ENCODE measurements around the gene MS4A15.

Gene MS4A15

GRCh38 chr11:60731586-60731985 is 25.1 kb upstream of the MS4A15 start:
- no peak overlapping the region for H3K9ac ChIP-seq (ENCODE audit: low read length)
- H3K9me3 ChIP-seq (ENCODE audit: control insufficient read depth, low read length) = no peaks in the 10 kb centered on the region
- peaks cover 21% of the 10 kb centered on the region for H3K27me3 ChIP-seq (replicated peaks; ENCODE audit: control insufficient read depth, insufficient read depth, low read length)
- H3K36me3 ChIP-seq (ENCODE audit: control insufficient read depth, insufficient read depth, low read length, severe bottlenecking) = no peaks in the 10 kb centered on the region
- no peaks in the 10 kb centered on the region for H3K4me1 ChIP-seq (ENCODE audit: control insufficient read depth, insufficient read depth, low read length)
- DNase-seq (ENCODE audit: low read depth) = no peak
- H3K4me3 ChIP-seq (ENCODE audit: low read length) = no peak overlapping the region

GRCh38 chr11:60734279-60734678 is 22.4 kb upstream of the MS4A15 start:
- Histone ChIP-seq H3K4me3 (ENCODE audit: low read length) (no peak overlapping the region), H3K4me1 (ENCODE audit: control insufficient read depth, insufficient read depth, low read length) (no peaks in the 10 kb centered on the region), H3K36me3 (ENCODE audit: control insufficient read depth, insufficient read depth, low read length, severe bottlenecking) (no peaks in the 10 kb centered on the region), H3K27me3 (replicated peaks; ENCODE audit: control insufficient read depth, insufficient read depth, low read length) (peaks cover 17% of the 10 kb centered on the region), H3K9me3 (ENCODE audit: control insufficient read depth, low read length) (no peaks in the 10 kb centered on the region), H3K9ac (ENCODE audit: low read length) (no peak overlapping the region)
- no peak for DNase-seq (ENCODE audit: low read depth)

GRCh38 chr11:60739114-60739513 is 17.6 kb upstream of the MS4A15 start:
- H3K27me3 ChIP-seq (replicated peaks; ENCODE audit: control insufficient read depth, insufficient read depth, low read length) = peaks cover 17% of the 10 kb centered on the region
- no peak overlapping the region for H3K9ac ChIP-seq (ENCODE audit: low read length)
- no peak for DNase-seq (ENCODE audit: low read depth)
- H3K9me3 ChIP-seq (ENCODE audit: control insufficient read depth, low read length) = peaks cover 5% of the 10 kb centered on the region
- no peaks in the 10 kb centered on the region for H3K4me1 ChIP-seq (ENCODE audit: control insufficient read depth, insufficient read depth, low read length)
- no peaks in the 10 kb centered on the region for H3K36me3 ChIP-seq (ENCODE audit: control insufficient read depth, insufficient read depth, low read length, severe bottlenecking)
- H3K4me3 ChIP-seq (ENCODE audit: low read length) = no peak overlapping the region

DNA sequence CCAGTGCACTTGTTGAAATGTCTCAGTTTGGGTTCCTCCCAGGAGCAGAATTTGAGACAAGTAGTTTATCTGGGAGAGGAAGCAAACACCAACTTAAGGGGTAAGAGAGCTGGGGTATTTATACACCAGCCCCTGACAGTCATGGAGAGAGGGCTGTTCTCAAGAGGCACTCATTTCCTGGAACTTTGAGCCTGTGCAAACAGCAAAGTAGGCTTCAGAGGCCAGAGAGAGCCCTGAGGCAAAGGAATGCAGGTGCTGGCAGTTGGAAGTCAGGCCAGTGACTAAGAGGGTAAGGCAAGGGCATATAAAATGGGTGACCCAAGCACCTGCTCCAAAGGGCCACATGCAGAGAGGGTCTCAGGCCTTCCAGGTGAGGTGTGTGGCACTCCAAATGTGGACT is 16.1 kb upstream of the MS4A15 start:
- H3K9me3 ChIP-seq (ENCODE audit: control insufficient read depth, low read length) = peaks cover 5% of the 10 kb centered on the region
- H3K9ac ChIP-seq (ENCODE audit: low read length) = no peak overlapping the region
- H3K4me1 ChIP-seq (ENCODE audit: control insufficient read depth, insufficient read depth, low read length) = no peaks in the 10 kb centered on the region
- no peak for DNase-seq (ENCODE audit: low read depth)
- H3K4me3 ChIP-seq (ENCODE audit: low read length) = no peak overlapping the region
- no peaks in the 10 kb centered on the region for H3K36me3 ChIP-seq (ENCODE audit: control insufficient read depth, insufficient read depth, low read length, severe bottlenecking)
- peaks cover 25% of the 10 kb centered on the region for H3K27me3 ChIP-seq (replicated peaks; ENCODE audit: control insufficient read depth, insufficient read depth, low read length)

DNA sequence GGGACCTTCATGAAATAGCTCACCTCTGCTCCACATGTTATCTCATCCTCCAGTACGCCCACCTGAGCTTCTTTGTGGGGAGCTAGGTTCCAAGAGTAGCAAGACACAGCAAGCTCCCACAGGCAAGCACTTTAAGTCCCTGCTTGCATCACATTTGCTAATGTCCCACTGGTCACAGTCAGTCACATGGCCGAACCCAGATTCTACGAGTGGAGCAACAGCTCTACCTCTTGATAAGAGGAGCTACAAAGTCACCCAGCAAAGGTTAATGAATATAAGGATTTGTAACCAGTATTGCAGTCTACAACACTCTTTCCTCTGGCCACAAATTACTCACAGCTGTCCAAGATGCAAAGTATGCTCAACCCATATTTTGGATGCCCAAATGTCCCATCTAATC is 15.2 kb upstream of the MS4A15 start:
- Histone ChIP-seq H3K36me3 (ENCODE audit: control insufficient read depth, insufficient read depth, low read length, severe bottlenecking) (no peaks in the 10 kb centered on the region), H3K4me3 (ENCODE audit: low read length) (no peak overlapping the region), H3K9ac (ENCODE audit: low read length) (no peak overlapping the region), H3K4me1 (ENCODE audit: control insufficient read depth, insufficient read depth, low read length) (no peaks in the 10 kb centered on the region), H3K27me3 (replicated peaks; ENCODE audit: control insufficient read depth, insufficient read depth, low read length) (peaks cover 26% of the 10 kb centered on the region), H3K9me3 (ENCODE audit: control insufficient read depth, low read length) (peaks cover 5% of the 10 kb centered on the region)
- DNase-seq (ENCODE audit: low read depth) = no peak

DNA sequence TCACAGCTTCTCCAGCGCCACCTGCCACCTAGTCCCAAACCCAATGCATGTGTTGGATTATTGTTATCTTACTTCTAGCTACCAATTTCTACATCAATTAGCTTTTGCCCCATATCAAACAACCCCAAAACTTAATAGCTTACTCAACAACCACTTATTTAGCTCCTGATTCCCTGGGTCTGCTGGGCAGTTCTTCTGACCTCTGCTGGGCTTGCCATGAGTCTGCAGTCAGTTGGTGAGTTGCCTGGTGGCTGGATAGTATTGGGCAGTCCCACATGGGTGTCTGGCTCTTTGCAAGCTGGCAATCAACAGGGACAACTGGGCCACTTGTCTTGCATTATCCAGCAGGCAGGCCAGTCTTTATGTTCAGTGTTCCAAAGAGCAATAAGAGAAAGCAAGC is 13.6 kb upstream of the MS4A15 start:
- H3K9me3 ChIP-seq (ENCODE audit: control insufficient read depth, low read length) = peaks cover 5% of the 10 kb centered on the region
- H3K9ac ChIP-seq (ENCODE audit: low read length) = no peak overlapping the region
- no peaks in the 10 kb centered on the region for H3K36me3 ChIP-seq (ENCODE audit: control insufficient read depth, insufficient read depth, low read length, severe bottlenecking)
- H3K27me3 ChIP-seq (replicated peaks; ENCODE audit: control insufficient read depth, insufficient read depth, low read length) = peaks cover 26% of the 10 kb centered on the region
- DNase-seq (ENCODE audit: low read depth) = no peak
- H3K4me3 ChIP-seq (ENCODE audit: low read length) = no peak overlapping the region
- no peaks in the 10 kb centered on the region for H3K4me1 ChIP-seq (ENCODE audit: control insufficient read depth, insufficient read depth, low read length)

- Histone ChIP-seq H3K4me1 (ENCODE audit: control insufficient read depth, insufficient read depth, low read length) (no peaks in the 10 kb centered on the region), H3K9me3 (ENCODE audit: control insufficient read depth, low read length) (peaks cover 5% of the 10 kb centered on the region), H3K4me3 (ENCODE audit: low read length) (no peak overlapping the region), H3K9ac (ENCODE audit: low read length) (no peak overlapping the region), H3K36me3 (ENCODE audit: control insufficient read depth, insufficient read depth, low read length, severe bottlenecking) (no peaks in the 10 kb centered on the region), H3K27me3 (replicated peaks; ENCODE audit: control insufficient read depth, insufficient read depth, low read length) (peaks cover 24% of the 10 kb centered on the region)
- DNase-seq (ENCODE audit: low read depth) = no peak
Measured at GRCh38 chr11:60744114-60744513, 12.6 kb upstream of the MS4A15 start.

- Histone ChIP-seq H3K36me3 (ENCODE audit: control insufficient read depth, insufficient read depth, low read length, severe bottlenecking) (no peaks in the 10 kb centered on the region), H3K4me3 (ENCODE audit: low read length) (no peak overlapping the region), H3K4me1 (ENCODE audit: control insufficient read depth, insufficient read depth, low read length) (no peaks in the 10 kb centered on the region), H3K9me3 (ENCODE audit: control insufficient read depth, low read length) (no peaks in the 10 kb centered on the region), H3K27me3 (replicated peaks; ENCODE audit: control insufficient read depth, insufficient read depth, low read length) (peaks cover 36% of the 10 kb centered on the region), H3K9ac (ENCODE audit: low read length) (no peak overlapping the region)
- DNase-seq (ENCODE audit: low read depth) = no peak
Measured at GRCh38 chr11:60747359-60747873, 9.3 kb upstream of the MS4A15 start.

DNA sequence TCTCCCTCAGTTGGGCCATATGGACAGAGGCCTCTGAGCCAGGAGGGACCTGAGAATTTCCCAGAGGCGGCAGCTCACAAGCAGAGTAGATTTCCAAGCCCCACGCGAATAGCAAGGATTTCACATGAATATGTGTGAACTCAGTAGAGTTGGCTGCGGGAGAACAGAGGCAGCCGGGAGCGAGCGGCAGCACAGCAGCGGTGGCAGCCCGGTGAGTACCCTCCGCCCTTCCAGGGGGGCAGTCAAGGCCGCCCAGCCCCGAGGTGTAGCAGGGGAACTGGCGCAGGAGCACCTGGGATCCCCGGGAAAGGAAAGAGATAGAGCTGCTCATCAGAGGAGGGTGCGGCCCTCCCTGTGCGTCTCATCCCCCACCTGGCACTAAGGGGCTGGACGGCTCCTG is 8.4 kb upstream of the MS4A15 start:
- H3K9ac ChIP-seq (ENCODE audit: low read length) = no peak overlapping the region
- no peak for DNase-seq (ENCODE audit: low read depth)
- H3K4me1 ChIP-seq (ENCODE audit: control insufficient read depth, insufficient read depth, low read length) = no peaks in the 10 kb centered on the region
- no peaks in the 10 kb centered on the region for H3K9me3 ChIP-seq (ENCODE audit: control insufficient read depth, low read length)
- peaks cover 42% of the 10 kb centered on the region for H3K27me3 ChIP-seq (replicated peaks; ENCODE audit: control insufficient read depth, insufficient read depth, low read length)
- H3K4me3 ChIP-seq (ENCODE audit: low read length) = no peak overlapping the region
- H3K36me3 ChIP-seq (ENCODE audit: control insufficient read depth, insufficient read depth, low read length, severe bottlenecking) = no peaks in the 10 kb centered on the region

DNA sequence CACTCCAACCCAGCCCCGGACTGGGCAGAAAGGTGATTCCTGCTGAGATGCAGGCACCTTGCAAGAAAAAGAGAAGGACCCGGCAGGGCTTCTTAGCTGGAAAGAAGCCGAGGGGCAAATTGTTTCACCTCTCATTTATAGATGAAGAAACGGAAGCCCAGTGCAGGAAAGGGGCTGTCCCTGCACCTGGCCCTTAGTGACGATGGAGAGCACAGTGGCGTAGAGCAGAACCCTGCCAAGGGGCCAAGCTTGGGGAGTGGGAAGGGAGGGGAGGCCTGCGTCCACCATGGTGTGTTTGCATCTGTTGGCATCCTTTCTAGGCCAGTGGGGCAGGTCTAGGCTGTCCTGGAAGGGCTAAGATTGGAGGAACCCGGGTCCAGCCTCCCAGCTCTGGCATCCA is 7.8 kb upstream of the MS4A15 start:
- Histone ChIP-seq H3K9me3 (ENCODE audit: control insufficient read depth, low read length) (no peaks in the 10 kb centered on the region), H3K27me3 (replicated peaks; ENCODE audit: control insufficient read depth, insufficient read depth, low read length) (peaks cover 44% of the 10 kb centered on the region)
- no peak for DNase-seq (ENCODE audit: low read depth)

GRCh38 chr11:60750911-60751310 is 5.8 kb upstream of the MS4A15 start:
- H3K9ac ChIP-seq (ENCODE audit: low read length) = no peak overlapping the region
- no peak overlapping the region for H3K4me3 ChIP-seq (ENCODE audit: low read length)
- no peaks in the 10 kb centered on the region for H3K4me1 ChIP-seq (ENCODE audit: control insufficient read depth, insufficient read depth, low read length)
- DNase-seq (ENCODE audit: low read depth) = no peak
- H3K27me3 ChIP-seq (replicated peaks; ENCODE audit: control insufficient read depth, insufficient read depth, low read length) = peaks cover 40% of the 10 kb centered on the region
- no peaks in the 10 kb centered on the region for H3K36me3 ChIP-seq (ENCODE audit: control insufficient read depth, insufficient read depth, low read length, severe bottlenecking)
- no peaks in the 10 kb centered on the region for H3K9me3 ChIP-seq (ENCODE audit: control insufficient read depth, low read length)

More for the DNA sequence above, 7.8 kb upstream of the MS4A15 start:
- Histone ChIP-seq H3K4me3 (ENCODE audit: low read length) (no peak overlapping the region), H3K36me3 (ENCODE audit: control insufficient read depth, insufficient read depth, low read length, severe bottlenecking) (no peaks in the 10 kb centered on the region), H3K4me1 (ENCODE audit: control insufficient read depth, insufficient read depth, low read length) (no peaks in the 10 kb centered on the region), H3K9ac (ENCODE audit: low read length) (no peak overlapping the region)

DNA sequence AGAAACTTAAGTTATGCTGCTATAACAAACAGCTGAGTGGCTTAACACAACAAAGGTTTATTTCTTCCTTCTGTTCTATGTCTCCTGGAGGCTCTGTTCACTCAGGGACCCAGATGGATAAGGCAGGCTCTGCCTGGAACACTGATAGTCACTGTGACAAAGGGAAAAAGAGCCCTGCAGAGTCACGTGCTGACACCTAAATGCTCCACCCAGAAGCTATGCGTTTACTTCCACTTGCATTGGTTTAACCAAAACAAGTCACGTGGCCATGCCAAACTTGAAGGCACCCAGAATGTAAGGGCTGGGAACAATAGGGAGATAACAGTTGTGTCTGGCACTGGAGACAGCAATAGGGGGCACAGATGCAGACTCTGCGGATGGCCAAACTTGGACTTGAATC is 3.4 kb upstream of the MS4A15 start:
- Histone ChIP-seq H3K9ac (ENCODE audit: low read length) (no peak overlapping the region), H3K4me1 (ENCODE audit: control insufficient read depth, insufficient read depth, low read length) (no peaks in the 10 kb centered on the region), H3K27me3 (replicated peaks; ENCODE audit: control insufficient read depth, insufficient read depth, low read length) (peaks cover 52% of the 10 kb centered on the region), H3K9me3 (ENCODE audit: control insufficient read depth, low read length) (peaks cover 4% of the 10 kb centered on the region), H3K4me3 (ENCODE audit: low read length) (no peak overlapping the region), H3K36me3 (ENCODE audit: control insufficient read depth, insufficient read depth, low read length, severe bottlenecking) (no peaks in the 10 kb centered on the region)
- DNase-seq (ENCODE audit: low read depth) = no peak

Measured in adipocyte (in vitro differentiated cells).